GM19035 (cell line): Measurements from ENCODE around the gene L3MBTL3.
"Not testable (repeated sequence)": the region's sequence is repeated elsewhere in the genome, so short reads cannot be mapped to it uniquely, and the experiment has no call there.

Source experiments
- ATAC-seq: cut with Tn5 transposase; IDR thresholded peaks from one replicate; pipeline ENCODE4 v1.9.1; 2021; ENCODE audit not compliant: unreplicated experiment

L3MBTL3 gene

DNA sequence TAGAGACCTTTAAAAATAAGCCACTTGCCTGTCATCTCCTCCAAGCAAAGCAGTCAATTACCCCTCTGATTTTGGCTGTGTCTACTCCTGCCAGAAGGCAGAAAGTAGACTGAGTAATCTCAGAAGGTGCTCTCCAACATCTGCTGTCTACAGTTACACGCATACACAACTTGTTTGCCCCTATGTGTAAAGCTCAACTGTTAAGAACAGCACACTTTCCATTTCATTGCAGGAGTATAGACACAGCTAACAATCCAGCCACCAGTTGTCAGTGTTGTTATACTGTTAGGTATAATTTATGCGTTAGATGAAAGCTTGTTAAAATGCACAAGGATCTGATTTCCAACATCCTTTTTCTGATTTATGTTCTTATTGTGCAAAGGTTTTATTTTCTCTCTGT, 116.2 kb downstream of the L3MBTL3 start:
- ATAC-seq = no peak

DNA sequence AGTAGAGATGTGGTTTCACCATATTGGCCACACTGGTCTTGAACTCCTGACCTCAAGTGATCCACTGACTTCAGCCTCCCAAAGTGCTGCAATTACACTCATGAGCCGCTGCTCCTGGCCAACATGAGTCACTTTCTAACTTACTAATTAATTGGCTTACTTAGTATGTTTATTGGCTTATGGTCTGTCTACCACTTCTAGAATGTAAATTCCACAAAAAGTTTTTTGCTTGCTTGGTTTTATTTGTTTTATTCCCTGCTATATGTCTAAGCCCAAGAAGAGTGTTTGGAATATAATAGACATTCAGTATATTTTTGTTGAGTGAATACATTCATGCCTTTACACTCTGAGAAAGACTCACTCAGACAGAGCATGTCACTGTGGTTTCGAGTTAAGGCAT, 118.4 kb downstream of the L3MBTL3 start:
- ATAC-seq = no peak

DNA sequence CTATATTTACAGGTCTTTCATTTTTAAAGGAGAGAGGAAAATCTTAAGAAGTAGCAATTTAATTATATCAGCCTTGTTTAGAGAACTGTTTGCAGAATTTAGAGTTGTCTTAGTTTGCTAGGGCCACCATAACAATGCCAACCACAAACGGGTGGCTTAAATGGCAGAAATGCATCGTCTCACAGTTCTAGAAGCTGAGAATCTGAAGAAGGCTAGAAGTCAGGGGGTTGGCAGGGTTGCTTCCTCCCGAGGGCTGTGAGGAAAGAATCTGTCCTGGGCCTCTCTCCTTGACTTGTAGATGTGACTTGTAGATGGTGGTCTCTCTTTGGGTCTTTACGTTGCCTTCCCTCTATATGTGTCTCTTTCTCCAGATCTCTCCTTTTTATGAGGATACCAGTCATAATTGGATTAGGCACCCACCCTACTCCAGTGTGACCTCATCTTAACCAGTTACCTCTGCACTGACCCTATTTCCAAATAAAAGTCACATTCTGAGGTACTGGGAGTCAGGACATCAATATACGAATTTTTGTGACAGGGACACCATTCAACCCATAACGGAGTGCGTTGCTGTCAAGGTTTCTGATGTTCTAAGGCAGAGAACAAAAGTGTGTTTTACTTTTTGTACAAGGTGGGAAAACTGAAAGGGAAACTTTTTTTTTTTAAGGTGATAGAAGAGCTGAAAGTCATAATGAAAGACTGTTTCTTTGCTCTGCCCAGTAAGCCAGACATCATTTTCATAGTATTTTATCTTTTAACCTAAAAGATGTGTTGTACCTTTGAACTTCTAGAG, 119.9 kb downstream of the L3MBTL3 start:
- peak; percentile 75 for ATAC-seq

DNA sequence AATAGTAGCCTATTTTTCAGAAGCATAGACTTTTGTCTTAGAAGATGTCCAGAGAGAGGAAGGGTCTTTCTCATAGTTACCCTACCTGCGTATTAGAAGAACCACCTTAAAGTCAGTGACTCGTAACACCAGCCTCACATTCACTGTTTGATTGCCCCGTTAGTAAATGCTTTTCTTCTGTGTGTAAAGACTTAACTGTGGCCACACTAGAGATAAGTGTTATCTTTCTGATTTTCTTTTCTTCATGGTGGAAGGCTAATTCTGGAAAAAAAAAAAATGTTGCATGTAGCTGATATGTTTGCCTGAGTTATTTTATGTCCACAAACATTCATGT, 120.5 kb downstream of the L3MBTL3 start:
- peak; percentile 33 for ATAC-seq

DNA sequence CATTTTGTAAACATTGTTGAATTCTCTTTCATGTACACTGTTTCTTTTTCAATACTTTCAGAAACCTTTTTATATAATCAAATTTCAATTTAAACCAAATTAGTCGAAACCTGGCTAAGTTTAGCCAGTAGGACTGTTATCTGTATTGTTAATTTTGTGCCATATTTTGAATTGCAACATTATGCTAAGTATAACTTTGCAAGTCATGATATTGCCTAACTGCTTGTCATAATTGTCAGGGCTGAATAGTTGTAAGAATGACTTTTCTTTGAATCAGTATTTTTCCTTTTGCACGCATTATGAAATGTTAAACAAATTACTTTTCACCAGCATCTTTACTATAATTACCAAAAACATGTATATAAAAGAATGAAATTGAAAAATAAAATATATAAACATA, 121.7 kb downstream of the L3MBTL3 start:
- ATAC-seq = no peak

DNA sequence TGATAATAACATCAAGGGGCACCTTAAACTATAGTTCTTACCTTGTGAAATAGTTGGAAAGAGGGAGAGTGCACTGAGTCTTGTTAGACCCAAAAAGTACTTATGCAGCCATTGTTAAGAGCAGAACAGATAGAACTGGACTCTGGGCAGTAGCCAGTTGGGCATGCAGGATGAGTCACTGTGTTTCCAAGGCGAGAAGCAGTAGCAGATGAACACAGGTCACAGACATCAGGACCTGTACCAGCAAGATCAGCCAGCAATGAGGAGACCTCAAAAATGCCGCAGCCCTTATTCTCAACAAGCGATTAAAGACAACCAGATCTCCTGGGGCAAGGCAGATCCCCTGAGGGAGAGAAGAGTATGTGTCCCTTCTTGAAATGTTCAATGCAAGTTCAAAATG, 125.3 kb downstream of the L3MBTL3 start:
- ATAC-seq = no peak

DNA sequence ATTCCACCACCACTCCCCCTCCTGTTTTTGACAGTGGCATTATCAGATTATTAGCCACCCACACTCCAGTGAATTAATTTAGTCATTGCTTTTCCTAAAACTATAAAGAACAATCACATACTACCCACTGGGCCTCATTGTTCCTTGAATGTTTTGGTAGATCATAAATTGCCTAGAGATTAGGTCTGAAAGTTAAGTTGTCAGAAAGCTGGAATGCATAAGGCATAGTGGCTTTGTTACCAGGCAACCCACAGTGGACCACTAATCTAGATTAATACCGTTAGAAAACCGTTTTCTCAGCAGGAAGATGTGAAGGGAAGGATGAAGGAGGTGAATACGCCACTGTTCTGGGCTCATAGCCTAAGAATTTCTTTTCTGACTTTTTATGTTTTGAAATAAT, 128.7 kb downstream of the L3MBTL3 start:
- ATAC-seq = no peak

DNA sequence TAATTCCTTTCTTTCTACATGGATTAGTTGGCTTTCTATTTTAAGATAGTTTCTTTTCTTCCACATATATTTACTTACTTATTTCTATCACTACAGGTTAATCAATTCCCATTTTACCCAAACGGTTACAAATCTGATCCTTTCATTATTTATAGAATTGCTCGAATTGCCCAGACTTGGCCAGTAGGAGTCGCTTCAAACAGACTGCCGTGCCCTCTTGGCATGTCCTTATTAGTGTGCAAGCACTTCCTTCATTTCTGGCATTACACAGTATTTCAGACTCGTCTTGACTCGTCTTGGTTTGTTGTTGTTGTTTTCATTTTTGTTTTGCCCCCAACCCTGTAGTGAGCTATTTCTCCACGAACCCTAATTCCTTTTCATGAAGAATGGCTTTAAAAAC, 129.8 kb downstream of the L3MBTL3 start:
- ATAC-seq = no peak

DNA sequence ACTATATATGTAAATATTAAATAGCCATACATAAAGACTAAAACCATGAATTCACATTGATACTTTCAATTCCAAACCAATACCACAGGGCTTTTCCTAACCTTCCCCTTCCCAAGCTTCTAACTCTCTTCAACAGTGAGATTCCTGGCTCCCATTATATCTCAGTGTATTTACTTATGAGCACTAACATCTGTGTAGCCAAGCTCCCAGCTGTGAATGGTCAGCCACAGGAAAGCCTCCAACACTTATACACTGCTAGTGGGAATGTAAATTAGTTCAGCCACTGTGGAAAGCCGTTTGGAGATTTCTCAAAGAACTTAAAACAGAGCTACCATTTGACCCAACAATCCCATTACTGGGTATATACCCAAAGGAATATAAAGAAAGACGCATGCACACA, 130.6 kb downstream of the L3MBTL3 start:
- not testable (repeated sequence) for ATAC-seq

DNA sequence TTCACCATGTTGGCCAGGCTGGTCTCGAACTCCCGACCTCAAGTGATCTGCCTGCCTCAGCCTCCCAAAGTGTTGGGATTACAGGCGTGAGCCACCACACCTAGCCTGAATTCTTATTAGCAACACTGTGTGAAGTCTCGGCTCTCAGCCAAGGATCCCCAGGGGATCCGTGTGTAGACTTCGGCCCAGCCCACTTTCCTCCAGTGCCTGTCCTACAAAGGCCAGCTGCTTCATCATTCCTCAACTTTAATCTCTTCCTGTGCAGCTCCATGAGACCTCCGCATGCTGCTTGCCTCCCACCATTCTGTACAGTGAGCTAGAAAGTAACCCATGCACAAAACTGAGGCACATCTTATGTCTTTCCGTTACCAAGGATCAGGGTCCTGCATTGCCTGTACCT, 132.5 kb downstream of the L3MBTL3 start:
- ATAC-seq = no peak

DNA sequence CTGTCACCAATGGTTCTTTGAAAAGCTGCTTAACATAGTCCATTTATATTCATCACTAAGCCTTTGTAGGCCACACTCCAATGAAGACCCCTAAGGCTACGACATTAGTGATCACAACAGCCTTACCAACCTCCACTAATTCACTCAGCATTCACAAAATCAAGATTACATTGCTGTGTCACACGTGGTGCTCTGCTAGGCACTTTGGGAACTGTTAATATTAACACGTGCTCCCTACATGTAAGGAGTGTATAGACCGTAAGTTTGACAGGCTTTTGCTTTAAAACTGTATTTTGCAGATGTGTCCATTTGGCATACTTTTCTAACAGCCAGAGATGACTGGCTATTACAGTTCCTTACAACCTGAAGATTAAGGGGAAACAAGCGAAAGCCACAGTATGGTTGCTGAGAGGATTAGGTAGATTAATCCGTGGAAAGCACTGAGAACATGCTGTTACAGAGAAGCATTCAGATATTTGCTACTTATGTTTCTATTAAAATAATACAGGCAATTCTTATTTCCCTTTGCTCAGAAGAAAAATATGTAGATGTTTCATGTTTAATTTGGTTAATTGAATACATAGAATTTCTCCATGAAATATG, 134.6 kb downstream of the L3MBTL3 start:
- no peak for ATAC-seq

DNA sequence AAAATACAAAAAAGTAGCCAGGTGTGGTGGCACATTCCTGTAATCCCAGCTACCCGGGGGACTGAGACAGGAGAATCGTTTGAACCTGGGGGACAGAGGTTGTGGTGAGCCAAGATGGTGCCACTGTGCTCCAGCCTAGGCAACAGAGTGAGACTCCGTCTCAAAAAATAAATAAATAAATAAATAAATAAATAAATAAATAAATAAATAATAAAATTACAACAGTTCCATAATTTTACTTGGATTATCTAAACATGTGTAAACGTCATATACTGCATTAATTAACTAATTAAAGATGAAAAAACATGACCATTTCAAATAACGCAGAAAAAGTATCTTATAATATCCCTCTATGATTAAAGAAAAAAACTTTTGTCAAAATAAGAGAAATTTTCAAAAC, 138.5 kb downstream of the L3MBTL3 start:
- ATAC-seq = no peak

DNA sequence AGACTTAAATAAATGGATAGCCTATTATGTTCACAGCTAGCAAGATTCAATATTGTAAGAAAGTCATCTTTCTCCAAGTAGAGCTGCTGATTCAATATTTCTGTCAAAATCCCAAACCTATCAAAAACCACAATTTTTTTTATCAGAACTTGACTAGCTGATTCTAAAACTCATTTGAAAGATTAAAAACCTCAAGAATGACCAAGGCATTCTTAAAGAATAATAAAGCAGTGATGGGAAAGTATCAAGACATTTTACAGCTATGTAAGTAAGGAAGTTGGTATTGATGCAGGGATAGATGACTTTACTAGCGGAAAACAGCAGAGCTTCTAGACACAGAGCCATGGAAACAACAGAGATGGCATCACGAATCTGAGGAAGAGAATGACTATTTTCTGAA, 139.7 kb downstream of the L3MBTL3 start:
- ATAC-seq = no peak

DNA sequence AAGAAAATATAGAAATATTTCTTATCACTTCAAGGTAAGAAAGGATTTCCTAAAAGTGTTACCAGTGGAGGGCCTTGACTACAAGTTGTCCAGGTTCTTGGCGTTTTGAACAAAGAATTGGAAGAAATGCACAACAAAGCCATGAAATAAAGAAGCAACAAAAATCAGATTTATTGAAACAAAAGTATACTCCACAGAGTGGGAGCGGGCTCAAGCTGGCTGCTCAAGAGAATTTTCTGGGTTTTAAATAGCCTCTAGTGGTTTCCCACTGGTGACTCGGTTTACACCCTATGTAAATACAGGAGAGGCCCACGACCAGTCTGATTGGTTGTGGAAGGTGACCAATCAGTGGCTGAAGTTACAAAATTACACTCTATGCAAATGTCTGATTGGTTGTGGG, 140.2 kb downstream of the L3MBTL3 start:
- ATAC-seq = no peak

DNA sequence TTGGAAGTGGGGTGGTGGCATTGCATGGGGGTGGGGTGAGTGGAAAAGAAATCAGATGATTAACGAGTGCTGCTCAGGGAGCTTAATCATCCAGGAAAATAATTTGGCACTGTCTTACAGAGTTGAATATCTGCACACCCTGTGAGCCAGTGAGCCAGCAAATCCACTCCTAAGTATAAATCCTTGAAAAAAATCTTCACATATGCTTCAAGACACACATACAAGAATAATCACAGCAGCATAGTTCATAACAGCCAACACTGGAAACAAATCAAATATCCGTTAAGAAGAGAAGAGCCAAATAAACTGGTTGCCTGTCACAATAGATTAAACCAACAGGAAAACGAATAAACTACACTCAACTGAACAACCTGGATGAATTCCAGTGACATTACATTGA, 141.6 kb downstream of the L3MBTL3 start:
- ATAC-seq = no peak

DNA sequence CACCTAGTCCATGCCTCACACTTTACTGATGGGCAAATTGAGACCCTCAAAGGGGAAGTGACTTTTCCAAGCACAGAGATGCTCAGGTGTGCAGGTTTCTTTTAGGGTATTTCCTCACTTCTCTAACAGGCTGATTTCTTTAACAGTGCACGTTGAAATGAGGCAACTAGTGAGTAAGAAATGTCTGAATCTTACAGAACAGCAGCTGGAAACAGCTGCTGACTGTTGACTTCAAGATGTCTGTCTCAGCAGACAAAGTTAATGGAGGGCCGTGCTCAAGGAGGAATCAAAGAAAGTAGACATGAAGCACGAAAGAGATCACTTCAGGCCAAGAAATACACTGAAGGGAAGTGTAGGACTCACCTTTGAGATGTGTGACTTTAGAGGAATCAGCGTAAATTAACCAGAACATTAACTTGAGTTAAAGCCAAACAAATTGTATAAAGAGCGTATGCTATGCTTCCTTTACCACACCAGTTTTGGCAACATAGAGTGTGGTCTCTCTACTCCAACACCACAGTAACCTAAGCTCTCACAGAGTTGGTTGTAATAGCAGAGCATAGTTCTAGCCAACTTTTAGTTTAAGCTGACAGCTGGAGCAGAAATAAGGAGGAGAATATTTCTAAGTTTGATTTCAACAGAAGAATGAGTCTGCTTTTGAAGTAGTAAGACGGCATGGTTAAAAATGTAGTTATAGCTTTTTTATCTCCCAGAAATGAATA, 143.5 kb downstream of the L3MBTL3 start:
- ATAC-seq = no peak

DNA sequence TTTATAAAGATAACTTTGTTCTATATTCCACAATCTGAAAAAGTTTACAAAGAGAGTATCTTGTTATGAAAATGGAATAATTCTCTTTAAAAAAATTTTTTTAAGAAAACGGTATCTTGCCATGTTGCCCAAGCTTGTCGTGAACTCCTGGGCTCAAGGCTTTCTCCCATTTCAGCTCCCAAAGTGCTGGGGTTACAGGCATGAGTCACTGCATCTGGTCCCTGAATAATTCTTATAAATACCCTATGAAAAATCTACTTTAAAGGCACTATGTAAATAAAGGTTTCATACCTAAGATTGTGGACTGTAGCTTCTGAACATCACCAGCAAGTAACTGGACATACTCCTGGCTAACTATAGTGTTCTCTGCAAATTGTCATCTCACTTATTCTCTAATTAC, 144.0 kb downstream of the L3MBTL3 start:
- no peak for ATAC-seq

DNA sequence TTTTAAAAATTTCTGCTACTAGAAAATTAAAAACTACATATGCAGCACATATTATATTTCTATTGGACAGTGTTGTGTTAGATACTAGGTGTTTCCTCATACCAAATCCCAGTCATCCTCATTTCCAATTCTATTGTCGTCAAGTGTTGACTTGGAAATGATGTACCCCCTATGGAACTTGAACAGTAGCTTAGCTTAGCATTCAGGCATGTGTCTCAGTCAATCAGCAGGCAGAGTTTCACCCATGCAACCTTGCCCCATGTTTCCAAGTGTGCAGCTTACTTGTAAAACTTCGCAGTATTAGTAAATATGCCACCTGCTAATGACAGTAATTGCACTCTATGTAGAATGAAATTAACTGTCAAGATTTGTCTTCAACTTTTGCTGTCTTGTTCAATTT, 144.9 kb downstream of the L3MBTL3 start:
- ATAC-seq = no peak

DNA sequence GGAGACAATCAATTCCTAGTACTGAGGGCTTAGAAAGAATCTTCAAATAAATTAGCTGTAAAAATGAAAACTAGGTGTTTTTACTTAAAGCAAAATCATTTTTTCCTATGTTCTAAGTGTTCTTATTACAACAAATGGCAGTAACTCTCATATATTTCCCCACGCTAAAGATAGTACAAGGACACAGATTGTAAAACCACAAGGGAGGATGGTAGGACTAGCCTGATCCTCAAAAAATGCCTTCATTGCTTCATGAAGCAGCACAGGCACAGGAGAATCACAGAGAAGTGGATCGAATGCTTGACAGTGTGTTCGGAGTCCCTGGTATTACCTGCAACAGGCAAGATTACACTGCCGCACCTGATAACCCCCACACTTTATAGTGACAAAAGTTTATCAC, 145.9 kb downstream of the L3MBTL3 start:
- no peak for ATAC-seq

DNA sequence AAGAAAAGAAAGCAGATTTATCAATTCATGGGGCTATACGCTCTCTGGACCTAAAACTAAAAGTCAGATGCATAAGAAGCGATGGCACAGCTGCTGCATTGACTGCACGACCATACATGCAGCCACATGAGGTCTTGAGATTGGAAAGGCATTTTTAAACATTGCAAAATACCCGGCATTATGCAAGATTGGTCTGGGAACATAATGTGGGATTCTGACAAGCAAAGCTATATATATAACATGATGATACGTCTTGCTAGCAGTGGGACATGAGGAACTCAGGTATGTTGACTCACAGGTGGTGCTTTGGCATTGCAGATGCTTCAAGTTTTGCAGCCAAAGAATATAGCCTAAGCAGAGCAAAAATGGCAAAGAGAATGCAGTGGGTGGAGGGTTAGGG, 149.3 kb downstream of the L3MBTL3 start:
- ATAC-seq = no peak

DNA sequence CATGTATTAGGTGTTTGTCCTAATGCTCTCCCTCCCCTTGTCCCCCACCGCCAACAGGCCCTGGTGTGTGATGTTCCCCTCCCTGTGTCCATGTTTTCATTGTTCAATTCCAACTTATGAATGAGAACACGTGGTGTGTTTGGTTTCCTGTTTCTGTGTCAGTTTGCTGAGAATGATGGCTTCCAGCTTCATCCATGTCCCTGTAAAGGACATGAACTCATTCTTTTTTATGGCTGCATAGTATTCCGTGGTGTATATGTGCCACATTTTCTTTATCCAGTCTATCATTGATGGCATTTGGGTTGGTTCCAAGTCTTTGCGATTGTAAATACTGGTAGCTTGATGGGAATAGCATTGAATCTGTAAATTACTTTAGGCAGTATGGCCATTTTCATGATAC, 151.8 kb downstream of the L3MBTL3 start:
- not testable (repeated sequence) for ATAC-seq

DNA sequence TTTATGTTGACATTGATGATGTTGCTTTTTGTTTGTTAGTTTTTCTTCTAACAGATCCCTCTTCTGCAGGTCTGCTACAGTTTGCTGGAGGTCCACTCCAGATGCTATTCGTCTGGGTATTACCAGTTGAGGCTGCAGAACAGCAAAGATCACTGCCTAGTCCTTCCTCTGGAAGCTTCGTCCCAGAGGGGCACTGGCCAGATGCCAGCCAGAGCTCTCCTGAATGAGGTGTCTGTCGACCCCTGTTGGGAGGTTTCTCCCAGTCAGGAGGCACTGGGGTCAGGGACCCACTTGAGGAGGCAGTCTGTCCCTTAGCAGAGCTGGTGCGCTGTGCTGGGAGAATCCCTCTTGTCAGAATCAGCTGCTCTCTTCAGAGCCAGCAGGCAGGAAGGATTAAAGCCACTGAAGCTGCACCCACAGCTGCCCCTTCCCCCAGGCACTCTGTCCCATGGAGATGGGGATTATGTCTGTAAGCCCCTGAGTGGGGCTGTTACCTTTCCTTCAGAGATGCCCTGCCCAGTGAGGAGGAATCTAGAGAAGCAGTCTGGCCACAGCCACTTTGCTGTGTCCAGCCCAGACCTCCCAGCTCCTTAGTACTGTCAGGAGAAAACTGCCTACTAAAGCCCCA, 155.1 kb downstream of the L3MBTL3 start:
- not testable (repeated sequence) for ATAC-seq
